Muscle layer of duodenum (tissue), 2 donors: ENCODE results near the gene SLC2A9.

Source experiments
- H3K27ac ChIP-seq: one replicate; pipeline ENCODE4 v1.7.0; 2013; ENCODE audit warnings: mild to moderate bottlenecking, low read length
- H3K27me3 ChIP-seq: one replicate; pipeline ENCODE4 v1.7.0; 2013; ENCODE audit warnings: low read depth, mild to moderate bottlenecking, control low read depth, low read length
- H3K36me3 ChIP-seq, 2 donors: one replicate each; pipeline ENCODE4 v1.7.0; 2013; ENCODE audit warnings: low read length in 2 of 2, control low read depth in 1 of 2, mild to moderate bottlenecking in 1 of 2; ENCODE audit not compliant: insufficient read depth in 2 of 2, control insufficient read depth in 1 of 2
- H3K4me1 ChIP-seq, 2 donors: one replicate each; pipeline ENCODE4 v1.7.0; 2013; ENCODE audit warnings: low read length in 2 of 2, mild to moderate bottlenecking in 2 of 2, control low read depth in 1 of 2, moderate library complexity in 1 of 2; ENCODE audit not compliant: insufficient read depth in 2 of 2, control insufficient read depth in 1 of 2
- H3K4me3 ChIP-seq, 2 donors: one replicate each; pipeline ENCODE4 v1.7.0; 2013; ENCODE audit warnings: low read length in 2 of 2, low read depth in 1 of 2, mild to moderate bottlenecking in 1 of 2
- H3K9me3 ChIP-seq, 2 donors: one replicate each; pipeline ENCODE4 v1.7.0; 2013; ENCODE audit warnings: low read length in 2 of 2, control low read depth in 1 of 2, mild to moderate bottlenecking in 1 of 2; ENCODE audit not compliant: control insufficient read depth in 1 of 2
- donor health status: healthy.

The SLC2A9 gene

GRCh38 chr4:9936129-9936644 lies 85.1 kb downstream of the SLC2A9 start:
- H3K4me3 ChIP-seq = no peak overlapping the region
- no peaks in the 10 kb centered on the region for H3K9me3 ChIP-seq
- H3K27me3 ChIP-seq = no peaks in the 10 kb centered on the region
- H3K36me3 ChIP-seq = no peaks in the 10 kb centered on the region
- H3K27ac ChIP-seq = no peak overlapping the region
- no peaks in the 10 kb centered on the region for H3K4me1 ChIP-seq

- H3K27me3 ChIP-seq = no peaks in the 10 kb centered on the region
- no peaks in the 10 kb centered on the region for H3K36me3 ChIP-seq
- no peaks in the 10 kb centered on the region for H3K4me1 ChIP-seq
- H3K27ac ChIP-seq = no peak overlapping the region
- no peaks in the 10 kb centered on the region for H3K9me3 ChIP-seq
- H3K4me3 ChIP-seq = no peak overlapping the region
Measured at GRCh38 chr4:9933956-9934355, 87.3 kb downstream of the SLC2A9 start.

GRCh38 chr4:9933184-9933583 lies 88.1 kb downstream of the SLC2A9 start:
- no peaks in the 10 kb centered on the region for H3K4me1 ChIP-seq
- H3K4me3 ChIP-seq = no peak overlapping the region
- no peaks in the 10 kb centered on the region for H3K9me3 ChIP-seq
- H3K27ac ChIP-seq = no peak overlapping the region
- no peaks in the 10 kb centered on the region for H3K27me3 ChIP-seq
- H3K36me3 ChIP-seq = no peaks in the 10 kb centered on the region

GRCh38 chr4:9932771-9933170 lies 88.5 kb downstream of the SLC2A9 start:
- Histone ChIP-seq H3K27ac (no peak overlapping the region), H3K36me3 (no peaks in the 10 kb centered on the region), H3K27me3 (no peaks in the 10 kb centered on the region), H3K4me3 (no peak overlapping the region), H3K4me1 (no peaks in the 10 kb centered on the region), H3K9me3 (no peaks in the 10 kb centered on the region)

GRCh38 chr4:9931146-9931545 lies 90.2 kb downstream of the SLC2A9 start:
- H3K4me1 ChIP-seq = no peaks in the 10 kb centered on the region
- no peaks in the 10 kb centered on the region for H3K9me3 ChIP-seq
- no peaks in the 10 kb centered on the region for H3K36me3 ChIP-seq
- H3K4me3 ChIP-seq = no peak overlapping the region
- no peaks in the 10 kb centered on the region for H3K27me3 ChIP-seq
- H3K27ac ChIP-seq = no peak overlapping the region

- H3K27ac ChIP-seq = no peak overlapping the region
- H3K4me1 ChIP-seq = no peaks in the 10 kb centered on the region
- H3K9me3 ChIP-seq = no peaks in the 10 kb centered on the region
- no peaks in the 10 kb centered on the region for H3K36me3 ChIP-seq
- no peak overlapping the region for H3K4me3 ChIP-seq
- H3K27me3 ChIP-seq = no peaks in the 10 kb centered on the region
Measured at GRCh38 chr4:9929111-9929510, 92.2 kb downstream of the SLC2A9 start.

- Histone ChIP-seq H3K4me3 (no peak overlapping the region), H3K27ac (no peak overlapping the region), H3K36me3 (no peaks in the 10 kb centered on the region), H3K4me1 (no peaks in the 10 kb centered on the region), H3K9me3 (no peaks in the 10 kb centered on the region), H3K27me3 (no peaks in the 10 kb centered on the region)
Measured at GRCh38 chr4:9927341-9928007, 93.8 kb downstream of the SLC2A9 start.

- H3K4me3 ChIP-seq = no peak overlapping the region
- no peaks in the 10 kb centered on the region for H3K4me1 ChIP-seq
Measured at GRCh38 chr4:9926586-9926985, 94.7 kb downstream of the SLC2A9 start.

GRCh38 chr4:9925750-9926439 lies 95.4 kb downstream of the SLC2A9 start:
- Histone ChIP-seq H3K27me3 (no peaks in the 10 kb centered on the region), H3K27ac (no peak overlapping the region), H3K4me3 (no peak overlapping the region), H3K4me1 (no peaks in the 10 kb centered on the region), H3K9me3 (no peaks in the 10 kb centered on the region), H3K36me3 (no peaks in the 10 kb centered on the region)

More at GRCh38 chr4:9926586-9926985, 94.7 kb downstream of the SLC2A9 start:
- Histone ChIP-seq H3K9me3 (no peaks in the 10 kb centered on the region), H3K27me3 (no peaks in the 10 kb centered on the region), H3K36me3 (no peaks in the 10 kb centered on the region), H3K27ac (no peak overlapping the region)

GRCh38 chr4:9924750-9925149 lies 96.5 kb downstream of the SLC2A9 start:
- H3K4me1 ChIP-seq = no peaks in the 10 kb centered on the region
- H3K4me3 ChIP-seq = no peak overlapping the region
- no peaks in the 10 kb centered on the region for H3K27me3 ChIP-seq
- no peaks in the 10 kb centered on the region for H3K9me3 ChIP-seq
- H3K27ac ChIP-seq = no peak overlapping the region
- H3K36me3 ChIP-seq = no peaks in the 10 kb centered on the region

GRCh38 chr4:9923195-9923812 lies 98.0 kb downstream of the SLC2A9 start:
- no peak overlapping the region for H3K4me3 ChIP-seq
- H3K9me3 ChIP-seq = no peaks in the 10 kb centered on the region
- H3K36me3 ChIP-seq = no peaks in the 10 kb centered on the region
- no peaks in the 10 kb centered on the region for H3K27me3 ChIP-seq
- no peak overlapping the region for H3K27ac ChIP-seq
- H3K4me1 ChIP-seq = no peaks in the 10 kb centered on the region
